Astrocyte (in vitro differentiated cells and primary cell): ENCODE results near the gene SFSWAP.

Experiments used
- CTCF ChIP-seq: IDR thresholded peaks from 2 replicates; pipeline ENCODE4 v1.5.1; 2011; ENCODE audit warnings: low read depth, mild to moderate bottlenecking, inconsistent platforms, low read length, moderate library complexity; ENCODE audit not compliant: insufficient read depth
- EZH2 ChIP-seq: IDR thresholded peaks from 2 replicates; pipeline ENCODE4 v1.6.1; 2012; ENCODE audit warnings: mild to moderate bottlenecking, low read length, inconsistent platforms; ENCODE audit not compliant: insufficient read depth

GRCh38 chr12:131729254-131729955 lies 18.5 kb downstream of the SFSWAP start:
- TF ChIP-seq EZH2 (no peak), CTCF (no peak)
